ENCODE data around the gene ZNF324B.
"Not testable (repeated sequence)": the region's sequence is repeated elsewhere in the genome, so short reads cannot be mapped to it uniquely, and the experiment has no call there.

Gene ZNF324B

GRCh38 chr19:58455306-58455705 is 3.9 kb downstream of the ZNF324B start:
- H3K9me3 ChIP-seq (ENCODE audit: control insufficient read depth, insufficient read depth, low read length): no peaks in the 10 kb centered on the region
- H3K36me3 ChIP-seq (ENCODE audit: control insufficient read depth, insufficient read depth, low read length): no peaks in the 10 kb centered on the region
- no peak overlapping the region for H3K4me3 ChIP-seq (ENCODE audit: low read length)
- peaks cover 3% of the 10 kb centered on the region for H3K27me3 ChIP-seq (ENCODE audit: control insufficient read depth, insufficient read depth, low read length)
- no CpG with 5 or more reads among the region's 21 CpGs for WGBS (ENCODE audit: insufficient coverage, insufficient read length)
- no peak overlapping the region for H3K27ac ChIP-seq (ENCODE audit: low read length)
- no peak for DNase-seq (ENCODE audit: low read depth, low spot score)
- H3K4me1 ChIP-seq (ENCODE audit: control insufficient read depth, insufficient read depth, low read length): no peaks in the 10 kb centered on the region

GRCh38 chr19:58456111-58456510 is 4.7 kb downstream of the ZNF324B start:
- no peaks in the 10 kb centered on the region for H3K4me1 ChIP-seq (ENCODE audit: control insufficient read depth, insufficient read depth, low read length)
- WGBS (ENCODE audit: insufficient coverage, insufficient read length): no CpG with 5 or more reads among the region's 35 CpGs
- no peaks in the 10 kb centered on the region for H3K9me3 ChIP-seq (ENCODE audit: control insufficient read depth, insufficient read depth, low read length)
- H3K27ac ChIP-seq (ENCODE audit: low read length): no peak overlapping the region
- no peaks in the 10 kb centered on the region for H3K36me3 ChIP-seq (ENCODE audit: control insufficient read depth, insufficient read depth, low read length)
- no peaks in the 10 kb centered on the region; the same call in 1 of the 2 replicates for H3K27me3 ChIP-seq (ENCODE audit: control insufficient read depth, insufficient read depth, low read length)
- DNase-seq (ENCODE audit: low read depth, low spot score): no peak
- H3K4me3 ChIP-seq (ENCODE audit: low read length): no peak overlapping the region

GRCh38 chr19:58460039-58460438 is 8.6 kb downstream of the ZNF324B start:
- H3K9me3 ChIP-seq (ENCODE audit: control insufficient read depth, insufficient read depth, low read length): no peaks in the 10 kb centered on the region
- H3K27ac ChIP-seq (ENCODE audit: low read length): no peak overlapping the region
- no peak for DNase-seq (ENCODE audit: low read depth, low spot score)
- no peak overlapping the region for H3K4me3 ChIP-seq (ENCODE audit: low read length)
- H3K36me3 ChIP-seq (ENCODE audit: control insufficient read depth, insufficient read depth, low read length): no peaks in the 10 kb centered on the region
- WGBS (ENCODE audit: insufficient coverage, insufficient read length): no CpG with 5 or more reads among the region's 2 CpGs
- no peaks in the 10 kb centered on the region for H3K4me1 ChIP-seq (ENCODE audit: control insufficient read depth, insufficient read depth, low read length)
- H3K27me3 ChIP-seq (ENCODE audit: control insufficient read depth, insufficient read depth, low read length): no peaks in the 10 kb centered on the region; the same call in 1 of the 2 replicates

GRCh38 chr19:58466089-58466759 is 14.8 kb downstream of the ZNF324B start:
- H3K27ac ChIP-seq (ENCODE audit: low read length): no peak overlapping the region

GRCh38 chr19:58466760-58467589 is 15.6 kb downstream of the ZNF324B start, which contains the start of gene ZNF324:
Gene ZNF324, plus strand, starts transcription at chr19:58467080. Its CDS starts 2,106 bp downstream, at chr19:58469186.
- peak; percentile 95 for DNase-seq (ENCODE audit: low read depth, low spot score)
- Histone ChIP-seq H3K36me3 (ENCODE audit: control insufficient read depth, insufficient read depth, low read length) (peaks cover 10% of the 10 kb centered on the region), H3K9me3 (ENCODE audit: control insufficient read depth, insufficient read depth, low read length) (no peaks in the 10 kb centered on the region), H3K27me3 (ENCODE audit: control insufficient read depth, insufficient read depth, low read length) (no peaks in the 10 kb centered on the region), H3K27ac (ENCODE audit: low read length) (no peak within 1 kb of the TSS), H3K4me3 (ENCODE audit: low read length) (peak within 1 kb of the TSS; percentile 66), H3K4me1 (ENCODE audit: control insufficient read depth, insufficient read depth, low read length) (no peaks in the 10 kb centered on the region)
- WGBS (ENCODE audit: insufficient coverage, insufficient read length): no CpG with 5 or more reads among the region's 92 CpGs

More at GRCh38 chr19:58466089-58466759, 14.8 kb downstream of the ZNF324B start:
- Histone ChIP-seq H3K4me3 (ENCODE audit: low read length) (peak overlapping the region; percentile 23; the same call in 1 of the 2 replicates), H3K9me3 (ENCODE audit: control insufficient read depth, insufficient read depth, low read length) (no peaks in the 10 kb centered on the region), H3K36me3 (ENCODE audit: control insufficient read depth, insufficient read depth, low read length) (peaks cover 5% of the 10 kb centered on the region; the same call in 1 of the 2 replicates), H3K27me3 (ENCODE audit: control insufficient read depth, insufficient read depth, low read length) (no peaks in the 10 kb centered on the region), H3K4me1 (ENCODE audit: control insufficient read depth, insufficient read depth, low read length) (no peaks in the 10 kb centered on the region)
- no CpG with 5 or more reads among the region's 20 CpGs for WGBS (ENCODE audit: insufficient coverage, insufficient read length)
- DNase-seq (ENCODE audit: low read depth, low spot score): no peak

GRCh38 chr19:58468216-58468839 is 16.9 kb downstream of the ZNF324B start:
- Histone ChIP-seq H3K27me3 (ENCODE audit: control insufficient read depth, insufficient read depth, low read length) (no peaks in the 10 kb centered on the region), H3K36me3 (ENCODE audit: control insufficient read depth, insufficient read depth, low read length) (peaks cover 12% of the 10 kb centered on the region), H3K9me3 (ENCODE audit: control insufficient read depth, insufficient read depth, low read length) (no peaks in the 10 kb centered on the region), H3K4me1 (ENCODE audit: control insufficient read depth, insufficient read depth, low read length) (no peaks in the 10 kb centered on the region), H3K4me3 (ENCODE audit: low read length) (no peak overlapping the region), H3K27ac (ENCODE audit: low read length) (no peak overlapping the region)
- DNase-seq (ENCODE audit: low read depth, low spot score): no peak
- no CpG with 5 or more reads among the region's 5 CpGs for WGBS (ENCODE audit: insufficient coverage, insufficient read length)

GRCh38 chr19:58469241-58470013 is 18.0 kb downstream of the ZNF324B start:
- Histone ChIP-seq H3K9me3 (ENCODE audit: control insufficient read depth, insufficient read depth, low read length) (no peaks in the 10 kb centered on the region), H3K4me3 (ENCODE audit: low read length) (no peak overlapping the region), H3K36me3 (ENCODE audit: control insufficient read depth, insufficient read depth, low read length) (peaks cover 12% of the 10 kb centered on the region), H3K4me1 (ENCODE audit: control insufficient read depth, insufficient read depth, low read length) (no peaks in the 10 kb centered on the region), H3K27ac (ENCODE audit: low read length) (no peak overlapping the region), H3K27me3 (ENCODE audit: control insufficient read depth, insufficient read depth, low read length) (no peaks in the 10 kb centered on the region)
- no peak for DNase-seq (ENCODE audit: low read depth, low spot score)
- no CpG with 5 or more reads among the region's 17 CpGs for WGBS (ENCODE audit: insufficient coverage, insufficient read length)

GRCh38 chr19:58470837-58471543 is 19.6 kb downstream of the ZNF324B start:
- whole genome bisulfite sequencing (ENCODE audit: insufficient coverage, insufficient read length): no CpG with 5 or more reads among the region's 53 CpGs
- not testable (repeated sequence) for DNase-seq (ENCODE audit: low read depth, low spot score); H3K4me1 ChIP-seq (ENCODE audit: control insufficient read depth, insufficient read depth, low read length); H3K27me3 ChIP-seq (ENCODE audit: control insufficient read depth, insufficient read depth, low read length); H3K27ac ChIP-seq (ENCODE audit: low read length); H3K9me3 ChIP-seq (ENCODE audit: control insufficient read depth, insufficient read depth, low read length); H3K4me3 ChIP-seq (ENCODE audit: low read length)
- peaks cover 12% of the 10 kb centered on the region for H3K36me3 ChIP-seq (ENCODE audit: control insufficient read depth, insufficient read depth, low read length)

GRCh38 chr19:58471736-58472135 is 20.3 kb downstream of the ZNF324B start:
- Histone ChIP-seq H3K4me3 (ENCODE audit: low read length) (no peak overlapping the region), H3K4me1 (ENCODE audit: control insufficient read depth, insufficient read depth, low read length) (peaks cover 1% of the 10 kb centered on the region; the same call in 1 of the 2 replicates), H3K9me3 (ENCODE audit: control insufficient read depth, insufficient read depth, low read length) (no peaks in the 10 kb centered on the region), H3K27ac (ENCODE audit: low read length) (no peak overlapping the region), H3K36me3 (ENCODE audit: control insufficient read depth, insufficient read depth, low read length) (peaks cover 12% of the 10 kb centered on the region), H3K27me3 (ENCODE audit: control insufficient read depth, insufficient read depth, low read length) (no peaks in the 10 kb centered on the region)
- no peak for DNase-seq (ENCODE audit: low read depth, low spot score)
- no CpG with 5 or more reads among the region's 39 CpGs for WGBS (ENCODE audit: insufficient coverage, insufficient read length)

Measured in iPS DF 6.9 (cell line).